ENCODE results near the gene ASTN2.

The ASTN2 gene

DNA sequence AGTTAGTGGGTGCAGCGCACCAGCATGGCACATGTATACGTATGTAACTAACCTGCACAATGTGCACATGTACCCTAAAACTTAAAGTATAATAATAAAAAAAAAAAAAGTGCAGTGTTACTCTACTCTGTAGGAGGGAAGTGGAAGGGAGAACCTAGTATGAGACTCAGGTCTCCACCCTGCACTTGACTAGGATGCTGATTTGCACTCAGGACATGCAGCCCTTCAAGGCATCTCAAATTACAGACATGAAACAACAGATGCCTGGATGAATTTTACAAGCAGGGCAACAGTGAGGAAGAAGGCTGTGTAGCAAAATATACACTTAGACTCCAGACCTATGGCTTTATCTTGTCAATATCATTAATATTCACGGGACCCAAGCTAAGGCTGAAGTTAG lies 711.2 kb downstream of the ASTN2 start:
- no peak overlapping the region for H3K4me3 ChIP-seq (ENCODE audit: low read depth, low read length)
- TF ChIP-seq, protein P1, sequence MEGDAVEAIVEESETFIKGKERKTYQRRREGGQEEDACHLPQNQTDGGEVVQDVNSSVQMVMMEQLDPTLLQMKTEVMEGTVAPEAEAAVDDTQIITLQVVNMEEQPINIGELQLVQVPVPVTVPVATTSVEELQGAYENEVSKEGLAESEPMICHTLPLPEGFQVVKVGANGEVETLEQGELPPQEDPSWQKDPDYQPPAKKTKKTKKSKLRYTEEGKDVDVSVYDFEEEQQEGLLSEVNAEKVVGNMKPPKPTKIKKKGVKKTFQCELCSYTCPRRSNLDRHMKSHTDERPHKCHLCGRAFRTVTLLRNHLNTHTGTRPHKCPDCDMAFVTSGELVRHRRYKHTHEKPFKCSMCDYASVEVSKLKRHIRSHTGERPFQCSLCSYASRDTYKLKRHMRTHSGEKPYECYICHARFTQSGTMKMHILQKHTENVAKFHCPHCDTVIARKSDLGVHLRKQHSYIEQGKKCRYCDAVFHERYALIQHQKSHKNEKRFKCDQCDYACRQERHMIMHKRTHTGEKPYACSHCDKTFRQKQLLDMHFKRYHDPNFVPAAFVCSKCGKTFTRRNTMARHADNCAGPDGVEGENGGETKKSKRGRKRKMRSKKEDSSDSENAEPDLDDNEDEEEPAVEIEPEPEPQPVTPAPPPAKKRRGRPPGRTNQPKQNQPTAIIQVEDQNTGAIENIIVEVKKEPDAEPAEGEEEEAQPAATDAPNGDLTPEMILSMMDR (IDR thresholded peaks at IDR 0.05; ENCODE audit: low read depth, low read length): no peak

DNA sequence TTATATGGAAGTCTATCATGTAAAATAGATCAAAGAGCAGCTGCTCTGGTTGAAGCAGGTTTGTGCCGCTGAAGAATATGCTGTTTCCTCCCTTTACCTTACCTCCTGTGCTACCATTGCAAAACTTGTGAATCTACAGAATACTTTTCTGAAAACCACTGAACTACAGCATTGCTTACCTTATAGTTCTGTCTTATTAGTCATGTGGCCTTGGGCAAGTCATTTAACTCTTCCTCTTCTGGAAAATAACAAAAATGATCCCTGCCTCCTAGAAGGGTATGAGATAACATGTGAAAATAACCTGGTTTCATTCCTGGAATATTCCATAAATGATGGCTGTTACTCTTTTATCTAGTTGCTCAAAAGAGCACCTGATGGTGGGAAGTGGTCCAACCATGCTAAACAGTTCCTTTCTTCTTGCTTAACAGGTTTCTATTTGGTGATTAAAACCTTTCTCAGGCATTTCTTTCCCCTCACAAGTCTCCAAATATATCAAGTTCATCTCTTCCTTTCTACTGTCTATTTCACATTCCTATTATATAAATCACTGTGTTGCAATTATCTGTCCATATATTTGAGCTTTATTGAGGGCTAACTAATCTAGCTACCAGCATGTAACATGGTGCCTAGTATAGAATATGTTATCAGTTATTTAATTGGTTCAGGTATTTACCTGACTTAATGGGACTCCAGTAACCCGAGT lies 712.8 kb downstream of the ASTN2 start:
- TF ChIP-seq, protein P1 (IDR thresholded peaks at IDR 0.05; ENCODE audit: low read depth, low read length): no peak

DNA sequence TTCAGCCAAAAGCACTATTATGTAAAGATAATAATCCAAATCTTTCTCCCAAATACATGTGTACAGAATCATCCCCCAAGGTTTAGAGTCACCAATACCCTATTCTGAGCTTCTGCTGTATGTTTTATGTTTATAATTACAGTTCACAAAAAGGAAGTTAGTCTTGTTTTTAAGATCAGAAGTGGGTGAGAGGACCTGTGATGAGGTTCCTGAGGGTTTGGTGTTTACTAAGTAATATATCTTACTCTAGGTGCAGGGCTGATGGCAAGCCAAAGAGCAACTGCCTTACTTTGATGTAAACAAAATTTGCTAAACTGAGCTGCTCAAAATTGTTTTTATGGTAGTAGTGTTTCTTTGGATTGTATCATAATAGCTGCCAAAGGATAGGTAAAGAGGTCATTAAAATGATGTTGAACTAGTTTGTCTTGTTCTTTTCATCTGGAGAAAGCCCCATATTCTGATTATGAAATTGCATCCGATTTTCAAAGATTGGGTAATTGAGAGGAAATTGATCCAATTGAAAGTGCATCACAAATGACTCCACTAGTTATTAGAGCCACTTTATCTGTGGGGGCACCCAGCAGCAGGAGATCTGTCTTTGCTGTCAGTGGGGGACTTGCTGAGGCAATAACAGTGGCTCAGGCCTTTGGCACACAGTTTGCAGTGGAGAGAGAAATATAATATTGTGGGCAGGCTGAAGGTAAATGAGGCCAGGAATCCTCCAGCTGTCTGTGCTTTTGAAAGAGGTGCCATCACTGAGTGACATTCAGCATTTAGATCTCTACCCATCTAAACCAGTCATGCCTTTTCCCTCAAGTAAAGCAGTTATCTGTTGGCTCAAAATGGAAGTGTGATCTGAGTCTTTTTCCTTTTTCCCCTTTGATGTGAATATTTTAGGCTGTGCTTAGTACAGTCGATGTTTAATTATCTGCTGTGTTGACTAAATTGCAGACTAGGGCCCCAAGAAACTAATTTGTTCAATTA lies 713.7 kb downstream of the ASTN2 start:
- TF ChIP-seq, protein P1 (IDR thresholded peaks at IDR 0.05; ENCODE audit: low read depth, low read length): no peak
- H3K4me3 ChIP-seq (ENCODE audit: low read depth, low read length): no peak overlapping the region

More for the DNA sequence above, 712.8 kb downstream of the ASTN2 start:
- no peak overlapping the region for H3K4me3 ChIP-seq (ENCODE audit: low read depth, low read length)

DNA sequence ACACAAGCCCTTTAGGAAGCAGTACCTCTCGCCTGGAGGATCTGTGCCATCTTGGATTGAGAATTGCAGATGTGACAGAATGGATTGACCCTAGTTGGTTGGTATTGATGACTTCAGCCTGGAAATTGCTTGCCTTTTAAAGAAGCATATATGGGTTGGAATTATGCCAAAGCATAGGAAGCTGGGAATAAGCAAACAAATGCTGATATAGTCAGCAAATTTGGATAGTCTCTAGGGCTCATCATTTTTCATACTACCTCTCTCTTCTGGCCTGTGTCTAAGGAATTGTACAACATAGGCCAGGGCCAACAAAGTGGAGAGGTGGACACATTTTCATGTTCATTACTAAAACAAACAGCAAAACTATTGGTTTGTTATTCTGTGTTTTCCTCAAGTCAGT lies 714.6 kb downstream of the ASTN2 start:
- H3K4me3 ChIP-seq (ENCODE audit: low read depth, low read length): no peak overlapping the region
- TF ChIP-seq, protein P1 (IDR thresholded peaks at IDR 0.05; ENCODE audit: low read depth, low read length): no peak

DNA sequence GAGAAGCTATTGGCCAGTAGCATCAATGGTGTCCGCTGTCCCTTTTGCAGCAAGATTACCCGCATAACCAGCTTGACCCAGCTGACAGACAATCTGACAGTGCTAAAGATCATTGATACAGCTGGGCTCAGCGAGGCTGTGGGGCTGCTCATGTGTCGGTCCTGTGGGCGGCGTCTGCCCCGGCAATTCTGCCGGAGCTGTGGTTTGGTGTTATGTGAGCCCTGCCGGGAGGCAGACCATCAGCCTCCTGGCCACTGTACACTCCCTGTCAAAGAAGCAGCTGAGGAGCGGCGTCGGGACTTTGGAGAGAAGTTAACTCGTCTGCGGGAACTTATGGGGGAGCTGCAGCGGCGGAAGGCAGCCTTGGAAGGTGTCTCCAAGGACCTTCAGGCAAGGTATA lies 717.0 kb downstream of the ASTN2 start:
- TF ChIP-seq, protein P1 (IDR thresholded peaks at IDR 0.05; ENCODE audit: low read depth, low read length): no peak
- H3K4me3 ChIP-seq (ENCODE audit: low read depth, low read length): no peak overlapping the region

DNA sequence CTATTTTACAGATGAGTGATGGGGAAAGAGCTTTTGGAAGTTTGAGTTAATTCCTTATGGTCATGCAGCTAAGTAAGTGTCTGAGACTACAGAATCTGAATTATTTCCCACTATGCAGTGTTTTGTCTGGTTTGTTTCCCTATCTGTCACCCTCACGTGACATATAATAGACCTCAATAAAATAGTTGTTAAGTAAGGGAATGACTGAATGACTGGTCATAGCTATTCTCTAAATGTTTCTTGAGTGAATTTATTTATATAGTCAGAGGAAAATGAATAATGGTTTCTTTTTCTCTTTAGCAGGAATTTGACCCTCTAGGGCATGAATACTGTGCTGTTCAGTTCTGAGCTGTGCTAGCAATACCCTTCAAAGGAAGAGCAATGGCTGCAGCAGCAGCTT lies 717.5 kb downstream of the ASTN2 start:
- no peak overlapping the region for H3K4me3 ChIP-seq (ENCODE audit: low read depth, low read length)
- TF ChIP-seq, protein P1 (IDR thresholded peaks at IDR 0.05; ENCODE audit: low read depth, low read length): no peak

DNA sequence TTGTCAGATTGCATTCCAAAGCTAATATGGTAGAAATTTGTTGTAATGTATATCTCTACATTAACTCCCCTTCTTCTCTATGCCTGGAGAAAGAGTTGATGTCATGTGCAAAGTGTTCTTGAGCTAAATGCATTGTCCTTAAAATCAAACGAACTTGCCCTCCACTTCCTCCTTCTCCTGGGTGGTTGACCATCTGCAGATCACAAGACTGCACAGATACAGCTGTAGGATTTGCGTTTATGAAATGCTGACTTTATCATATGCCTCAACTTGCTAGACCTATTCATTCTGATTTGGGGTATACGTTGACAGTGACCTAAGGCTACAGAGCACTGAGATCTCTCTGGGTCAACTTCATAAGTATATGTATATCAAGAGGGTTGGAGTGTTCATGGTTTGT lies 719.4 kb downstream of the ASTN2 start:
- no peak overlapping the region for H3K4me3 ChIP-seq (ENCODE audit: low read depth, low read length)
- TF ChIP-seq, protein P1 (IDR thresholded peaks at IDR 0.05; ENCODE audit: low read depth, low read length): no peak
